ENCODE data around the gene BHLHA15. TPM values are rescaled to one million over a fixed set of nuclear protein-coding genes. Genes with fewer than 3 reads are reported as not detected.
A peak's percentile ranks its signal among the peaks of the same experiment; 100 is the strongest.

Gene BHLHA15
- total RNA-seq, 2 donors from 2014 or later, result 247 to 584 TPM

- Histone ChIP-seq H3K27ac (no peak overlapping the region), H3K9me3 (no peaks in the 10 kb centered on the region), H3K4me3 (no peak overlapping the region), H3K27me3 (no peaks in the 10 kb centered on the region), H3K36me3 (replicated peaks in 1 of 2; ENCODE audit: insufficient read depth in 1 of 2, low read depth in 2 of 2) (peaks cover 0 to 5% of the 10 kb centered on the region in 2 donors), H3K4me1 (peaks cover 21% of the 10 kb centered on the region)
- DNase-seq (peak in 1 of 4 donors; percentile 12), ATAC-seq (no peak)
- intact Hi-C loops (cut with DNase I), result no loop called here
- TF ChIP-seq POLR2A (IDR thresholded peaks at IDR 0.05) (no peak), CTCF (IDR thresholded peaks at IDR 0.05) (no peak)
- WGBS, 2 donors, result 95 to 96% methylated on average over 14 to 33 of the region's 34 CpGs
Measured at GRCh38 chr7:98221611-98222532, 10.6 kb downstream of the BHLHA15 start.

DNA sequence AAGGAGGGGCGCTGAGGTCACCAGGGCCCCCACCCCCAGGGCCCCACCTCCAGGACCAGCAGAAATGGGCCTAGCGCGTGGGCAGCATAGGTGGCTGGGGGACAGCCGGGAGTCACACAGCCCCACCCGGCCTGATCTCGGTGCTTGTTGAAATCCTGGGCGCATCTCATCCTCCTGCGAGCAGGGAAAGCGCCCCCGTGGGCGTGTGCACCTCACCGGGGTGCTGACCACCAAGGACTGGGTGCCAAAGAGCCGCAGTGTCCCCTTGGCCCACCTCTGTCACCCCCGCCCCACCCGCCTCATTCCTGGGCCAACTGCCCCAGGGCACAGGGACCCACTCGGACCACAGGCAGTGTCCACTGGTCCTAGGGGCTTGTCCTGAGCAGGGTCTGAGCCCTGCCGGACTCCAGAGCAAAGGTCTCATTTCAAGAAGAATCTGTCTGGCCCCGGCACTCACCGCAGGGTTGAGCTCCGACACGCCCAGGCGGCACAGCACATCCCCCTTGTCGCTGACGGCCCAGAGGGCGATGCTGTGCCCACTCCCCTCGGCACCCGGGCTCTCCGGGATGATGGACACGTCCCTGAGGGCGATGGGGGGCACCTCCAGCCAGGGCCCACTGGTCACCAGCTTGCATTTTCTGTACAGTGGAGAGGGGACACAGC, 11.4 kb downstream of the BHLHA15 start:
- Histone ChIP-seq H3K4me3 (no peak overlapping the region), H3K36me3 (replicated peaks in 1 of 2; ENCODE audit: insufficient read depth in 1 of 2, low read depth in 2 of 2) (peaks cover 0 to 5% of the 10 kb centered on the region in 2 donors), H3K27me3 (no peaks in the 10 kb centered on the region), H3K27ac (no peak overlapping the region), H3K9me3 (no peaks in the 10 kb centered on the region), H3K4me1 (peaks cover 18% of the 10 kb centered on the region)
- intact Hi-C loops (cut with DNase I), result no loop called here
- DNase-seq (peak in 1 of 4 donors; percentile 11), ATAC-seq (no peak)
- TF ChIP-seq CTCF (IDR thresholded peaks at IDR 0.05), result no peak
- no peak for TF ChIP-seq POLR2A (IDR thresholded peaks at IDR 0.05)
- 95 to 100% methylated on average over 1 to 26 of the region's 30 CpGs for WGBS, 2 donors

DNA sequence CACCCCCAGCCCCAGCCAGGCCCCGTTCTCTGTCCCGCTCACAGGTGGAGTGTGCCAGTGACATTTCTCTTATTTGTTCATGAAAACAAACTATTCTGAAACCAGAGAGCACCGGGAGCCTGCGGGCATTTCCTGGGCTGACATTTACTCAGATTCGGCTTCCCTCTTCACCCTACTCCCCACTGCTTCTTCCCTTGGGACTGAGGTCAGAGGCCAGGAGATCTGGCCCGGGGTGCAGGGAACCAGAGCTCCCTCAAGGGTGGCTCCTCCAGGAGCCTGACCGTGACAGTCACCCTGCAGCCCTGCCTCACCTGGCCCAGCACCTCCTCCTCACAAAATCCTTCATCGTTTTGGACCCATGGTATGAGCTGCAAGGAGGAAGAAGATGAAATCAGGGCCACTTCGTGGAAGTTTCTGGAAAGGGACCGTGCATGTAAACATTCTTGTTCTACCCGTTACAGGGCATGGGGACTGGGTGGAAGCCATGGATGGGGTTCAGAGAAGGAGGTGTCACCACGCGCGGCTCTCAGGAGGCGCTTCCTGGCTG, 12.2 kb downstream of the BHLHA15 start:
- Histone ChIP-seq H3K4me1 (peaks cover 18% of the 10 kb centered on the region), H3K27ac (no peak overlapping the region), H3K27me3 (no peaks in the 10 kb centered on the region), H3K4me3 (no peak overlapping the region), H3K9me3 (no peaks in the 10 kb centered on the region), H3K36me3 (replicated peaks in 1 of 2; ENCODE audit: insufficient read depth in 1 of 2, low read depth in 2 of 2) (peaks cover 0 to 5% of the 10 kb centered on the region in 2 donors)
- ATAC-seq, result no peak
- TF ChIP-seq POLR2A (IDR thresholded peaks at IDR 0.05) (no peak), CTCF (IDR thresholded peaks at IDR 0.05) (no peak)
- 78 to 82% methylated on average over 14 of the region's 15 CpGs for WGBS, 2 donors
- no peak for DNase-seq
- intact Hi-C loops (cut with DNase I), result no loop called here

DNA sequence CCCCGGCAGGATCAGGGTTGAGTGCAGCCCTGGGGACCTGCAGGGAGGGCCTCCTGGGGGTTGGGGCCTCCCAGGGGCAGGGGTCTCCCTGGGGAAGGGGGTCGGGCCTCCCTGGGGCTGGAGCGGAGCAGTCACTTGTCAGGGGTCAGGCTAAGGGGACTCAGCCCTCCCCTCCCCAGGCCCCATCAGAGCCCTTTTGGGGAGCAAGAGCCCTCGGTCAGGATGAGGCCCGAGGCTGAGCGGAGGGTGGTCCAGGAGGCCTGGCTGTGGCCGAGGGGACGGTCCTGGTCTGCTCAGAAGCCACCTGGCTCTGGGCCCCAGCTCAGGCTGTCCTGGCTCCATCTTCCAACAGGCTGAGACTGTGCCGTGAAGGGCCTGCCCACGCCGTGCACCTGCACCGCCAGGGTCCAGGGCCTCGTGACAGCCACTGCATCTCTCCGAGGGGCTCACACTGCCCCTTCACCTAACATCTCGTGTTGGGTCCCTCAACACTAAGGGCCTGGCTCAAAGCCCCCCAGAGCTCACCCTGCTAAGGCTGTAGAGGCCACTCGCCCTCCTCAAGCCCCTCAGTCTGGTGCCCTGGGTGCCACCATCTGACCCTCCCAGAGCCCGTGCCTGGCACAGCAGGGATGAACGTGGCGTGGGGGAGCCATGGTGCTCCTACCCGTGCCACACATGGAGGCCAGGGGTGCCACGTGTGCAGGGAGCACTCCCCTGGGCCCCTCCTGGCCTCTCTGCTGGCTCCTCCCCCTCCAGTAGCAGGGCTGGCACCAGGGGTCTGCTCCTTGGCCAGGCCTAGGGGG, 12.9 kb downstream of the BHLHA15 start:
- Histone ChIP-seq H3K27ac (no peak overlapping the region), H3K4me3 (no peak overlapping the region), H3K27me3 (no peaks in the 10 kb centered on the region), H3K4me1 (peaks cover 19% of the 10 kb centered on the region), H3K9me3 (no peaks in the 10 kb centered on the region), H3K36me3 (replicated peaks in 1 of 2; ENCODE audit: insufficient read depth in 1 of 2, low read depth in 2 of 2) (peaks cover 0 to 5% of the 10 kb centered on the region in 2 donors)
- ATAC-seq, result no peak
- no peak for TF ChIP-seq CTCF (IDR thresholded peaks at IDR 0.05)
- TF ChIP-seq POLR2A (IDR thresholded peaks at IDR 0.05), result no peak
- 85 to 93% methylated on average over 7 to 21 of the region's 21 CpGs for WGBS, 2 donors
- intact Hi-C loops (cut with DNase I), result no loop called here
- DNase-seq, result peak in 1 of 4 donors; percentile 9

All from body of pancreas (tissue), 4 donors.